H1 (cell line): Measurements from ENCODE around the gene EPN3.

Experiments
- BACH1 ChIP-seq: IDR thresholded peaks from 2 replicates; pipeline ENCODE4 v1.6.1; 2012; ENCODE audit warnings: low read length, improper control_type of control experiment
- CHD1 ChIP-seq: IDR thresholded peaks from 2 replicates; pipeline ENCODE4 v1.6.1; 2012; ENCODE audit warnings: low read depth, low read length, improper control_type of control experiment
- EGR1 ChIP-seq: IDR thresholded peaks from 2 replicates; pipeline ENCODE4 v1.6.1; 2011; ENCODE audit warnings: low read depth, low read length, borderline replicate concordance
- EP300 ChIP-seq, 2 experiments: IDR thresholded peaks; 1 replicate in 1 of 2; 2 replicates in 1 of 2; pipeline ENCODE4 v1.6.1; 2011 to 2012; ENCODE audit warnings: low read depth in 2 of 2, low read length in 2 of 2, mild to moderate bottlenecking in 2 of 2, borderline replicate concordance in 1 of 2, inconsistent platforms in 1 of 2, moderate library complexity in 1 of 2
- EZH2 ChIP-seq: fragments of 200-600 bp; sonication (generic); IDR thresholded peaks from 2 replicates; pipeline ENCODE4 v1.7.1; 2012; ENCODE audit warnings: low read depth, mild to moderate bottlenecking, moderate library complexity, low read length, inconsistent platforms; ENCODE audit not compliant: severe bottlenecking
- JUND ChIP-seq: IDR thresholded peaks from 2 replicates; pipeline ENCODE4 v1.6.1; 2011; ENCODE audit warnings: mild to moderate bottlenecking, improper control_type of control experiment, low read length
- POLR2A ChIP-seq, 2 experiments: IDR thresholded peaks; 1 replicate in 1 of 2; 2 replicates in 1 of 2; pipeline ENCODE4 v1.6.1; 2011; ENCODE audit warnings: low read depth in 2 of 2, low read length in 2 of 2, mild to moderate bottlenecking in 2 of 2; ENCODE audit errors: control extremely low read depth in 1 of 2
- RBBP5 ChIP-seq: IDR thresholded peaks from 2 replicates; pipeline ENCODE4 v1.7.1; 2012; ENCODE audit warnings: low read depth, mild to moderate bottlenecking, inconsistent platforms, low read length, moderate library complexity, borderline replicate concordance
- TAF1 ChIP-seq: IDR thresholded peaks from 2 replicates; pipeline ENCODE4 v1.6.1; 2011; ENCODE audit warnings: mild to moderate bottlenecking, low read depth, low read length
- TF ChIP-seq, protein P1 (sequence below): IDR thresholded peaks from 2 replicates; pipeline ENCODE4 v1.6.1; 2012; ENCODE audit warnings: inconsistent platforms
- TF ChIP-seq, protein P2 (sequence below), 3 experiments: IDR thresholded peaks; 1 replicate in 2 of 3; 2 replicates in 1 of 3; pipeline versions ENCODE4 v1.5.1 to v1.6.1; 2011; ENCODE audit warnings: low read length in 3 of 3, mild to moderate bottlenecking in 3 of 3, inconsistent platforms in 2 of 3, low read depth in 1 of 3, moderate library complexity in 1 of 3; ENCODE audit not compliant: insufficient read depth in 1 of 3; ENCODE audit errors: control extremely low read depth in 1 of 3

- TF ChIP-seq, protein P1, sequence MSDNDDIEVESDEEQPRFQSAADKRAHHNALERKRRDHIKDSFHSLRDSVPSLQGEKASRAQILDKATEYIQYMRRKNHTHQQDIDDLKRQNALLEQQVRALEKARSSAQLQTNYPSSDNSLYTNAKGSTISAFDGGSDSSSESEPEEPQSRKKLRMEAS, result peak; percentile 38; the same call in 1 of the 2 replicates
- TF ChIP-seq, protein P2, sequence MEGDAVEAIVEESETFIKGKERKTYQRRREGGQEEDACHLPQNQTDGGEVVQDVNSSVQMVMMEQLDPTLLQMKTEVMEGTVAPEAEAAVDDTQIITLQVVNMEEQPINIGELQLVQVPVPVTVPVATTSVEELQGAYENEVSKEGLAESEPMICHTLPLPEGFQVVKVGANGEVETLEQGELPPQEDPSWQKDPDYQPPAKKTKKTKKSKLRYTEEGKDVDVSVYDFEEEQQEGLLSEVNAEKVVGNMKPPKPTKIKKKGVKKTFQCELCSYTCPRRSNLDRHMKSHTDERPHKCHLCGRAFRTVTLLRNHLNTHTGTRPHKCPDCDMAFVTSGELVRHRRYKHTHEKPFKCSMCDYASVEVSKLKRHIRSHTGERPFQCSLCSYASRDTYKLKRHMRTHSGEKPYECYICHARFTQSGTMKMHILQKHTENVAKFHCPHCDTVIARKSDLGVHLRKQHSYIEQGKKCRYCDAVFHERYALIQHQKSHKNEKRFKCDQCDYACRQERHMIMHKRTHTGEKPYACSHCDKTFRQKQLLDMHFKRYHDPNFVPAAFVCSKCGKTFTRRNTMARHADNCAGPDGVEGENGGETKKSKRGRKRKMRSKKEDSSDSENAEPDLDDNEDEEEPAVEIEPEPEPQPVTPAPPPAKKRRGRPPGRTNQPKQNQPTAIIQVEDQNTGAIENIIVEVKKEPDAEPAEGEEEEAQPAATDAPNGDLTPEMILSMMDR (IDR thresholded peaks at IDR 0.05; ENCODE audit: control extremely low read depth in 1 of 3, insufficient read depth in 1 of 3, low read depth in 1 of 3, low read length in 3 of 3), result no peak
- TF ChIP-seq EGR1 (no peak), POLR2A (IDR thresholded peaks at IDR 0.05; ENCODE audit: control extremely low read depth in 1 of 2, low read depth in 2 of 2, low read length in 2 of 2) (no peak), JUND (no peak), EZH2 (no peak), BACH1 (no peak), TAF1 (no peak), CHD1 (no peak), EP300 (IDR thresholded peaks at IDR 0.05; ENCODE audit: borderline replicate concordance in 1 of 2, low read depth in 2 of 2, low read length in 2 of 2) (no peak), RBBP5 (no peak)
Measured at GRCh38 chr17:50583641-50584040, 51.1 kb downstream of the EPN3 start.
